Lower leg skin (tissue), 4 donors: ENCODE results near the gene CXCR1. TPM values are rescaled to one million over a fixed set of nuclear protein-coding genes. Genes with fewer than 3 reads are reported as not detected.
A peak's percentile ranks its signal among the peaks of the same experiment; 100 is the strongest.

Experiments used
- DNase-seq, 2 donors: peaks; one replicate each; pipeline ENCODE4 v3.0.0-alpha.2; 2019; ENCODE audit warnings: low spot score in 2 of 2
- H3K4me3 ChIP-seq: fragments of 200-600 bp; sonication (generic); 2 replicates; pipeline ENCODE4 v1.5.1; 2017; ENCODE audit warnings: mild to moderate bottlenecking, low read depth; ENCODE audit not compliant: poor library complexity, severe bottlenecking
- CTCF ChIP-seq, 3 donors: fragments of 450-650 bp; IDR thresholded peaks; one replicate each; pipeline ENCODE4 v1.5.1; 2016; ENCODE audit warnings: antibody characterized with exemption in 3 of 3, mild to moderate bottlenecking in 3 of 3, moderate library complexity in 2 of 3
- POLR2A ChIP-seq, 2 donors: fragments of 450-650 bp; IDR thresholded peaks; one replicate each; pipeline ENCODE4 v1.6.1; 2016 to 2017; ENCODE audit warnings: antibody characterized with exemption in 2 of 2, mild to moderate bottlenecking in 1 of 2, moderate library complexity in 1 of 2
- WGBS, 2 donors: methylation state at CpG; one replicate each; pipeline ENCODE4 v1.1.5; 2018; 5-methylcytosine and 5-hydroxymethylcytosine counted together
- intact Hi-C: fragments of 100-400 bp; cut with DNase I; formaldehyde crosslinking; loops from one replicate; pipeline ENCODE4 v1.15.0; 2023; ENCODE audit warnings: low total_unique reads
- total RNA-seq, 4 donors: library from RNA; depleted of rRNA; stranded (reverse); fragments of >200 nt; gene quantifications; one replicate each; pipeline ENCODE4 v1.1.0, GENCODE V29; 2016

The CXCR1 gene
- total RNA-seq, 4 donors from 2014 or later: 0.15 to 0.46 TPM; not detected in 2

- no peak overlapping the region for H3K4me3 ChIP-seq
- DNase-seq: no peak
- 76 to 88% methylated on average over 2 of the region's 2 CpGs for WGBS, 2 donors
- TF ChIP-seq CTCF (IDR thresholded peaks at IDR 0.05) (no peak), POLR2A (IDR thresholded peaks at IDR 0.05) (no peak)
- intact Hi-C loops: no loop called here
Measured at GRCh38 chr2:218161644-218162043, 5.1 kb downstream of the CXCR1 start.

DNA sequence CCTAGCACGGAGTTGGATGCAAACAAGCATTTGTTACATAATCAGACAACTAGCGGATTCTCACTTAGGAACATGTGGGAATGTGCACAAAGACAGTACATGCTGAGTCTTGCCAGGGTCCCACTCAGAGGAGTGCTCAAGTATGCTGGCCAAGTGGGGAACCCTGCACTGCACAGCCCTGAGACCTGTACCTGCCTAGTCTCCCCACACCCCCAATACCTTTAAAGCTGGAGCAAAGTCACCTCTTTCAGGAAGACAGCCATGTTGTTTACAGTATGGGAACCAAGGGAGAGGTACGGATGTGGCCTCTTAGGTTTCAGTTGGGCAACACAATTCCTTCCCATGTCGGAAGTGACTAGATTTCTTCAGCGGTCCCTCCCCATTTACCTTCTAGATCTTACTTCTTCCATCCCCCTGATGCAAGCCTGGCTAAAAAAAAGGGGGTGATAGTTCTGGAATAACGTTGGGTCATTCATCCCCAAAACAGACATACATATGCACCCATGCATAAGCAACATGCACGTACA is 10.7 kb downstream of the CXCR1 start:
- DNase-seq: no peak
- 79% methylated on average over 7 of the region's 7 CpGs for WGBS, 2 donors
- TF ChIP-seq CTCF (IDR thresholded peaks at IDR 0.05): no peak
- no peak for TF ChIP-seq POLR2A (IDR thresholded peaks at IDR 0.05)
- H3K4me3 ChIP-seq: no peak overlapping the region
- intact Hi-C loops: no loop called here

GRCh38 chr2:218152777-218153176 is 14.0 kb downstream of the CXCR1 start:
- WGBS, 2 donors: 38 to 42% methylated on average over 1 of the region's 1 CpG
- intact Hi-C loops: no loop called here
- TF ChIP-seq POLR2A (IDR thresholded peaks at IDR 0.05) (no peak), CTCF (IDR thresholded peaks at IDR 0.05) (no peak)
- H3K4me3 ChIP-seq: no peak overlapping the region
- peak in 1 of 2 donors; percentile 66 for DNase-seq

DNA sequence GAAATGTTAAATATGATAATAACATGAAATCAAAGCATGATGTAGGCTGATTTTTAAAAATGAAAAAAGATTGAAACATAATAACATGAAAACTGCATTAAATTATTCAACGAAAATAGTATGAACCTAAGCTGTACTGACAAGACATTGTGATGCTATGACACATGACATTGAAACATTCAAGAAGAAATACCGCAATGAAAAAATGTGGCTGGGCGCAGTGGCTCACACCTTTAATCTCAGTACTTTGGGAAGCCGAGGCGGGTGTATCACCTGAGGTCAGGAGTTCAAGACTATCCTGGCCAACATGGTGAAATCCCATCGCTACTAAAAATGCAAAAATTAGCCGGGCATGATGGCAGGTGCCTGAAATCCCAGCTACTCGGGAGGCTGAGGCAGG is 14.6 kb downstream of the CXCR1 start:
- no peak overlapping the region for H3K4me3 ChIP-seq
- TF ChIP-seq CTCF (IDR thresholded peaks at IDR 0.05) (no peak), POLR2A (IDR thresholded peaks at IDR 0.05) (no peak)
- DNase-seq: no peak
- 60 to 61% methylated on average over 8 of the region's 8 CpGs for WGBS, 2 donors
- intact Hi-C loops: no loop called here

- peak in 1 of 2 donors; percentile 34 for DNase-seq
- intact Hi-C loops: no loop called here
- WGBS, 2 donors: 74 to 84% methylated on average over 5 of the region's 5 CpGs
- no peak overlapping the region for H3K4me3 ChIP-seq
- TF ChIP-seq CTCF (IDR thresholded peaks at IDR 0.05): no peak
- no peak for TF ChIP-seq POLR2A (IDR thresholded peaks at IDR 0.05)
Measured at GRCh38 chr2:218149848-218150440, 16.8 kb downstream of the CXCR1 start.

GRCh38 chr2:218149098-218149497 is 17.7 kb downstream of the CXCR1 start:
- intact Hi-C loops: no loop called here
- TF ChIP-seq CTCF (IDR thresholded peaks at IDR 0.05): no peak
- TF ChIP-seq POLR2A (IDR thresholded peaks at IDR 0.05): no peak
- no peak for DNase-seq
- no peak overlapping the region for H3K4me3 ChIP-seq
- 74 to 76% methylated on average over 5 of the region's 5 CpGs for WGBS, 2 donors
